GM12878 (cell line): ENCODE data around the gene CEP83. TPM values are rescaled to one million over a fixed set of nuclear protein-coding genes. Genes with fewer than 3 reads are reported as not detected.
A peak's percentile ranks its signal among the peaks of the same experiment; 100 is the strongest.

Experiments used
- BACH1 ChIP-seq: fragments of 450-650 bp; IDR thresholded peaks from 2 replicates; pipeline ENCODE4 v1.6.1; 2017; ENCODE audit warnings: mild to moderate bottlenecking, borderline replicate concordance
- BHLHE40 ChIP-seq, 2 experiments: fragments of 450-650 bp in 1 of 2; IDR thresholded peaks; 2 replicates each; pipeline ENCODE4 v1.6.1; 2011 to 2017; ENCODE audit warnings: low read depth in 2 of 2, borderline replicate concordance in 1 of 2, improper control_type of control experiment in 1 of 2, low read length in 1 of 2, mild to moderate bottlenecking in 1 of 2
- FOXK2 ChIP-seq: fragments of 450-650 bp; IDR thresholded peaks from 2 replicates; pipeline ENCODE4 v1.6.1; 2017; ENCODE audit warnings: mild to moderate bottlenecking, moderate library complexity
- HDAC2 ChIP-seq: fragments of 200-600 bp; sonication (generic); IDR thresholded peaks from 2 replicates; pipeline ENCODE4 v1.6.1; 2017
- HDGF ChIP-seq: fragments of 450-650 bp; IDR thresholded peaks from 2 replicates; pipeline ENCODE4 v1.6.1; 2016; ENCODE audit warnings: antibody characterized with exemption
- IKZF1 ChIP-seq: fragments of 450-650 bp; conservative IDR thresholded peaks from 2 replicates; pipeline ENCODE4 v1.6.1; 2017; ENCODE audit warnings: antibody characterized with exemption, mild to moderate bottlenecking
- JUNB ChIP-seq: IDR thresholded peaks from 2 replicates; pipeline ENCODE4 v1.6.1; 2016; ENCODE audit warnings: antibody characterized with exemption, mild to moderate bottlenecking
- JUND ChIP-seq: IDR thresholded peaks from 2 replicates; pipeline ENCODE4 v1.6.1; 2012; ENCODE audit warnings: low read depth, mild to moderate bottlenecking, low read length, improper control_type of control experiment, moderate library complexity
- KDM1A ChIP-seq: fragments of 200-600 bp; sonication (generic); IDR thresholded peaks from 2 replicates; pipeline ENCODE4 v1.6.1; 2016; ENCODE audit warnings: borderline replicate concordance
- MAX ChIP-seq: IDR thresholded peaks from 2 replicates; pipeline ENCODE4 v1.6.1; 2012; ENCODE audit warnings: low read depth, low read length, improper control_type of control experiment
- MTA3 ChIP-seq: IDR thresholded peaks from 2 replicates; pipeline ENCODE4 v1.6.1; 2012; ENCODE audit warnings: low read length, inconsistent platforms, borderline replicate concordance
- NFIC ChIP-seq: IDR thresholded peaks from 2 replicates; pipeline ENCODE4 v1.6.1; 2012; ENCODE audit warnings: low read depth, mild to moderate bottlenecking, inconsistent platforms, low read length, moderate library complexity
- NFYA ChIP-seq: IDR thresholded peaks from 2 replicates; pipeline ENCODE4 v1.6.1; 2011; ENCODE audit warnings: low read depth, mild to moderate bottlenecking, low read length, improper control_type of control experiment, borderline replicate concordance
- RCOR1 ChIP-seq: conservative IDR thresholded peaks from 2 replicates; pipeline ENCODE4 v1.6.1; 2012; ENCODE audit warnings: low read depth, low read length, improper control_type of control experiment
- RELB ChIP-seq: fragments of 450-650 bp; IDR thresholded peaks from 2 replicates; pipeline ENCODE4 v1.6.1; 2017; ENCODE audit warnings: low read depth, mild to moderate bottlenecking, moderate library complexity
- RUNX3 ChIP-seq: IDR thresholded peaks from 2 replicates; pipeline ENCODE4 v1.6.1; 2012; ENCODE audit warnings: low read length, inconsistent platforms
- SMARCA5 ChIP-seq: fragments of 450-650 bp; IDR thresholded peaks from 2 replicates; pipeline ENCODE4 v1.6.1; 2017; ENCODE audit warnings: mild to moderate bottlenecking
- SMC3 ChIP-seq: IDR thresholded peaks from 2 replicates; pipeline ENCODE4 v1.6.1; 2011; ENCODE audit warnings: low read length, improper control_type of control experiment, borderline replicate concordance
- SREBF1 ChIP-seq: IDR thresholded peaks from 2 replicates; pipeline ENCODE4 v1.6.1; 2012; ENCODE audit warnings: mild to moderate bottlenecking, low read length
- TARDBP ChIP-seq: IDR thresholded peaks from 2 replicates; pipeline ENCODE4 v1.6.1; 2016; ENCODE audit warnings: borderline replicate concordance
- TCF12 ChIP-seq: IDR thresholded peaks from 2 replicates; pipeline ENCODE4 v1.6.1; 2011; ENCODE audit warnings: low read depth, mild to moderate bottlenecking, low read length
- YBX1 ChIP-seq: fragments of 450-650 bp; IDR thresholded peaks from 2 replicates; pipeline ENCODE4 v1.6.1; 2016; ENCODE audit warnings: antibody characterized with exemption
- ZNF217 ChIP-seq: fragments of 450-650 bp; IDR thresholded peaks from 2 replicates; pipeline ENCODE4 v1.6.1; 2017; ENCODE audit warnings: antibody characterized with exemption, mild to moderate bottlenecking
- polyA plus RNA-seq, 11 experiments: library from polyadenylated mRNA; depleted of rRNA in 4 of 11; unstranded in 6 of 11; stranded (reverse) in 5 of 11; fragments of >200 nt; fragmentation: Nextera tagmentation in 4 of 11; fragmentation: Illumina TruSeq in 1 of 11; extraction: Ambion mirVana in 4 of 11; extraction: Trizol in 1 of 11; gene quantifications; 1 replicate in 1 of 11; 2 replicates in 10 of 11; pipeline versions ENCODE4 v1.2.1 to v1.2.3, GENCODE V29; 2011 to 2016; ENCODE audit warnings: inconsistent platforms in 2 of 11, missing spikeins in 2 of 11, low read depth in 1 of 11
- total RNA-seq, 4 experiments: library from RNA; depleted of rRNA in 3 of 4; stranded (reverse); fragments of >200 nt in 3 of 4; fragmentation: Illumina TruSeq in 1 of 4; extraction: Trizol in 1 of 4; gene quantifications; 2 replicates each; pipeline versions ENCODE4 v1.2.1 to v1.2.3, GENCODE V29; 2013 to 2021
- TF ChIP-seq, protein P1 (sequence below): fragments of 150-350 bp; IDR thresholded peaks from 2 replicates; pipeline ENCODE4 v1.6.1; 2016; ENCODE audit warnings: low read depth, low read length
- TF ChIP-seq, protein P2 (sequence below): fragments of 450-650 bp; IDR thresholded peaks from 2 replicates; pipeline ENCODE4 v1.6.1; 2018; ENCODE audit warnings: borderline replicate concordance, mild to moderate bottlenecking; ENCODE audit not compliant: partially characterized antibody
- TF ChIP-seq, protein P3 (sequence below): fragments of 450-650 bp; IDR thresholded peaks from 2 replicates; pipeline ENCODE4 v1.6.1; 2016; ENCODE audit warnings: mild to moderate bottlenecking

The CEP83 gene
- total and polyA plus RNA-seq, 10 of the 15 experiments (the other 5 are each of a cell fraction or from before 2014, with no cell fraction given): 4.3 to 39.0 (median 22.5) TPM

DNA sequence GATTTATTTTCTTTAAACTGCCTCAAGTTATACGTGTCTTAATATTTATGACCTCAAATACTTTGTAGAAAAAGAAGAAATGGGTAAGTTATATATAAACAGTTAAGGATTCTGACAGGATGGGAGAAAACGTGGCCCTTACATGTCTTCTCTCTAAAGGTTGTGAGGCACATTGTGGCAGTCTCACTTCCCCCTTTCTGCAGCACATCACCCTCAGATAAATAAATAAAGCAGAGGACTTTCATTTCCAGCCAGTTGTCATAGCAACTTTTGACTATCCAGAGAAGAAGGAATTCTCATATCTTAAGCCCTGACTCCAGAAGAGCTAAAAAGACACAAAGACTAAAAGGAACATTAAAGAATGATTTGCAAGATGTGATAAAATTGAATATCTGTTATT, 28.8 kb upstream of the CEP83 start (continued):
- TF ChIP-seq, protein P1, sequence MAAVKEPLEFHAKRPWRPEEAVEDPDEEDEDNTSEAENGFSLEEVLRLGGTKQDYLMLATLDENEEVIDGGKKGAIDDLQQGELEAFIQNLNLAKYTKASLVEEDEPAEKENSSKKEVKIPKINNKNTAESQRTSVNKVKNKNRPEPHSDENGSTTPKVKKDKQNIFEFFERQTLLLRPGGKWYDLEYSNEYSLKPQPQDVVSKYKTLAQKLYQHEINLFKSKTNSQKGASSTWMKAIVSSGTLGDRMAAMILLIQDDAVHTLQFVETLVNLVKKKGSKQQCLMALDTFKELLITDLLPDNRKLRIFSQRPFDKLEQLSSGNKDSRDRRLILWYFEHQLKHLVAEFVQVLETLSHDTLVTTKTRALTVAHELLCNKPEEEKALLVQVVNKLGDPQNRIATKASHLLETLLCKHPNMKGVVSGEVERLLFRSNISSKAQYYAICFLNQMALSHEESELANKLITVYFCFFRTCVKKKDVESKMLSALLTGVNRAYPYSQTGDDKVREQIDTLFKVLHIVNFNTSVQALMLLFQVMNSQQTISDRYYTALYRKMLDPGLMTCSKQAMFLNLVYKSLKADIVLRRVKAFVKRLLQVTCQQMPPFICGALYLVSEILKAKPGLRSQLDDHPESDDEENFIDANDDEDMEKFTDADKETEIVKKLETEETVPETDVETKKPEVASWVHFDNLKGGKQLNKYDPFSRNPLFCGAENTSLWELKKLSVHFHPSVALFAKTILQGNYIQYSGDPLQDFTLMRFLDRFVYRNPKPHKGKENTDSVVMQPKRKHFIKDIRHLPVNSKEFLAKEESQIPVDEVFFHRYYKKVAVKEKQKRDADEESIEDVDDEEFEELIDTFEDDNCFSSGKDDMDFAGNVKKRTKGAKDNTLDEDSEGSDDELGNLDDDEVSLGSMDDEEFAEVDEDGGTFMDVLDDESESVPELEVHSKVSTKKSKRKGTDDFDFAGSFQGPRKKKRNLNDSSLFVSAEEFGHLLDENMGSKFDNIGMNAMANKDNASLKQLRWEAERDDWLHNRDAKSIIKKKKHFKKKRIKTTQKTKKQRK: no peak
- TF ChIP-seq, protein P2, sequence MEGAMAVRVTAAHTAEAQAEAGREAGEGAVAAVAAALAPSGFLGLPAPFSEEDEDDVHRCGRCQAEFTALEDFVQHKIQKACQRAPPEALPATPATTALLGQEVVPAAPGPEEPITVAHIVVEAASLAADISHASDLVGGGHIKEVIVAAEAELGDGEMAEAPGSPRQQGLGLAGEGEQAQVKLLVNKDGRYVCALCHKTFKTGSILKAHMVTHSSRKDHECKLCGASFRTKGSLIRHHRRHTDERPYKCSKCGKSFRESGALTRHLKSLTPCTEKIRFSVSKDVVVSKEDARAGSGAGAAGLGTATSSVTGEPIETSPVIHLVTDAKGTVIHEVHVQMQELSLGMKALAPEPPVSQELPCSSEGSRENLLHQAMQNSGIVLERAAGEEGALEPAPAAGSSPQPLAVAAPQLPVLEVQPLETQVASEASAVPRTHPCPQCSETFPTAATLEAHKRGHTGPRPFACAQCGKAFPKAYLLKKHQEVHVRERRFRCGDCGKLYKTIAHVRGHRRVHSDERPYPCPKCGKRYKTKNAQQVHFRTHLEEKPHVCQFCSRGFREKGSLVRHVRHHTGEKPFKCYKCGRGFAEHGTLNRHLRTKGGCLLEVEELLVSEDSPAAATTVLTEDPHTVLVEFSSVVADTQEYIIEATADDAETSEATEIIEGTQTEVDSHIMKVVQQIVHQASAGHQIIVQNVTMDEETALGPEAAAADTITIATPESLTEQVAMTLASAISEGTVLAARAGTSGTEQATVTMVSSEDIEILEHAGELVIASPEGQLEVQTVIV: no peak
- no peak for TF ChIP-seq KDM1A
- no peak for TF ChIP-seq TCF12
- peak; percentile 52 for TF ChIP-seq RUNX3
- no peak for TF ChIP-seq RCOR1
- no peak for TF ChIP-seq BACH1
- TF ChIP-seq HDAC2: no peak
- TF ChIP-seq MTA3: no peak
- no peak for TF ChIP-seq HDGF
- no peak for TF ChIP-seq JUNB
- TF ChIP-seq IKZF1: peak; percentile 49
- TF ChIP-seq MAX: no peak
- no peak for TF ChIP-seq FOXK2
- peak; percentile 67 for TF ChIP-seq RELB
- TF ChIP-seq NFYA: no peak
- TF ChIP-seq JUND: no peak
- TF ChIP-seq SMC3: no peak
- TF ChIP-seq BHLHE40 (IDR thresholded peaks at IDR 0.05; ENCODE audit: borderline replicate concordance in 1 of 2, low read depth in 2 of 2, low read length in 1 of 2): peak in 1 of 2 experiments; percentile 23; a peak in 1 of 4 replicates
- TF ChIP-seq SREBF1: no peak
- TF ChIP-seq ZNF217: no peak
- TF ChIP-seq, protein P3, sequence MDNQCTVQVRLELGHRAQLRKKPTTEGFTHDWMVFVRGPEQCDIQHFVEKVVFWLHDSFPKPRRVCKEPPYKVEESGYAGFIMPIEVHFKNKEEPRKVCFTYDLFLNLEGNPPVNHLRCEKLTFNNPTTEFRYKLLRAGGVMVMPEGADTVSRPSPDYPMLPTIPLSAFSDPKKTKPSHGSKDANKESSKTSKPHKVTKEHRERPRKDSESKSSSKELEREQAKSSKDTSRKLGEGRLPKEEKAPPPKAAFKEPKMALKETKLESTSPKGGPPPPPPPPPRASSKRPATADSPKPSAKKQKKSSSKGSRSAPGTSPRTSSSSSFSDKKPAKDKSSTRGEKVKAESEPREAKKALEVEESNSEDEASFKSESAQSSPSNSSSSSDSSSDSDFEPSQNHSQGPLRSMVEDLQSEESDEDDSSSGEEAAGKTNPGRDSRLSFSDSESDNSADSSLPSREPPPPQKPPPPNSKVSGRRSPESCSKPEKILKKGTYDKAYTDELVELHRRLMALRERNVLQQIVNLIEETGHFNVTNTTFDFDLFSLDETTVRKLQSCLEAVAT: no peak
- no peak for TF ChIP-seq TARDBP
- TF ChIP-seq YBX1: no peak
- TF ChIP-seq NFIC: peak; percentile 53; the same call in 1 of the 2 replicates
- no peak for TF ChIP-seq SMARCA5
